ENCODE data around the gene SMIM38.

- TF ChIP-seq EZH2 (IDR thresholded peaks at IDR 0.05; ENCODE audit: insufficient read depth, low read length), result no peak
- TF ChIP-seq, protein P1, sequence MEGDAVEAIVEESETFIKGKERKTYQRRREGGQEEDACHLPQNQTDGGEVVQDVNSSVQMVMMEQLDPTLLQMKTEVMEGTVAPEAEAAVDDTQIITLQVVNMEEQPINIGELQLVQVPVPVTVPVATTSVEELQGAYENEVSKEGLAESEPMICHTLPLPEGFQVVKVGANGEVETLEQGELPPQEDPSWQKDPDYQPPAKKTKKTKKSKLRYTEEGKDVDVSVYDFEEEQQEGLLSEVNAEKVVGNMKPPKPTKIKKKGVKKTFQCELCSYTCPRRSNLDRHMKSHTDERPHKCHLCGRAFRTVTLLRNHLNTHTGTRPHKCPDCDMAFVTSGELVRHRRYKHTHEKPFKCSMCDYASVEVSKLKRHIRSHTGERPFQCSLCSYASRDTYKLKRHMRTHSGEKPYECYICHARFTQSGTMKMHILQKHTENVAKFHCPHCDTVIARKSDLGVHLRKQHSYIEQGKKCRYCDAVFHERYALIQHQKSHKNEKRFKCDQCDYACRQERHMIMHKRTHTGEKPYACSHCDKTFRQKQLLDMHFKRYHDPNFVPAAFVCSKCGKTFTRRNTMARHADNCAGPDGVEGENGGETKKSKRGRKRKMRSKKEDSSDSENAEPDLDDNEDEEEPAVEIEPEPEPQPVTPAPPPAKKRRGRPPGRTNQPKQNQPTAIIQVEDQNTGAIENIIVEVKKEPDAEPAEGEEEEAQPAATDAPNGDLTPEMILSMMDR (IDR thresholded peaks at IDR 0.05; ENCODE audit: insufficient read depth, low read depth, low read length), result no peak
Observed at GRCh38 chr11:69160296-69161116, 4.8 kb downstream of the SMIM38 start.
